Liver (tissue), 3 donors: ENCODE results near the gene ZMAT5.

ENCODE experiments used
- JUND ChIP-seq, 2 donors: IDR thresholded peaks; 2 replicates each; pipeline ENCODE4 v1.6.1; 2016; ENCODE audit warnings: antibody characterized with exemption in 2 of 2
- RAD21 ChIP-seq, 2 donors: IDR thresholded peaks; 2 replicates each; pipeline ENCODE4 v1.6.1; 2016; ENCODE audit warnings: antibody characterized with exemption in 2 of 2, mild to moderate bottlenecking in 2 of 2
- SP1 ChIP-seq: IDR thresholded peaks from 2 replicates; pipeline ENCODE4 v1.6.1; 2018; ENCODE audit warnings: antibody characterized with exemption, mild to moderate bottlenecking
- TF ChIP-seq, protein P1 (sequence below): fragments of 150-350 bp; IDR thresholded peaks from 2 replicates; pipeline ENCODE4 v1.5.1; 2017; ENCODE audit warnings: improper control_type of control experiment, low read depth, low read length; ENCODE audit not compliant: missing input control
- TF ChIP-seq, protein P2 (sequence below): IDR thresholded peaks from 2 replicates; pipeline ENCODE4 v1.6.1; 2016; ENCODE audit warnings: antibody characterized with exemption
- donor health status: healthy.
- donor health status: healthy.

DNA sequence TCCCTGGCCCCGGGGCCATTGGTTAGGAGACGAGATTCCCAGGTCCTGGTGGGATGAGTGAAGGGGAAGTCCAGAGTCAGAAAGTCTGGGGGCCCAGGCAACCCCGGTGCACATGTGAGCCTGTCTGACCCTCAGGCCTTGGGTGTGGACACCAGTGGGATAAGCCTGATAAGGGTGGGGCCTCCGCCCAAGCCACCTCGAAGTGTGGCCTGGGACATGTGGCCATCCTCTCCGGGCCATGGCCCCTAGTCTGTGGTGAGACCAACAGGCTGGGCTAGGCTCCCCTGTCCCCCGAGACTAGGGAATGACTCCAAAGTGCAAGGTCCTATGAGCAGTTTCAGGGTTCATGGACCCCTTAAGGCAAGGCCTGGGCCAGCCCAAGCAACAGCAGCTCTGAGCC is 40.7 kb downstream of the ZMAT5 start:
- TF ChIP-seq, protein P1, sequence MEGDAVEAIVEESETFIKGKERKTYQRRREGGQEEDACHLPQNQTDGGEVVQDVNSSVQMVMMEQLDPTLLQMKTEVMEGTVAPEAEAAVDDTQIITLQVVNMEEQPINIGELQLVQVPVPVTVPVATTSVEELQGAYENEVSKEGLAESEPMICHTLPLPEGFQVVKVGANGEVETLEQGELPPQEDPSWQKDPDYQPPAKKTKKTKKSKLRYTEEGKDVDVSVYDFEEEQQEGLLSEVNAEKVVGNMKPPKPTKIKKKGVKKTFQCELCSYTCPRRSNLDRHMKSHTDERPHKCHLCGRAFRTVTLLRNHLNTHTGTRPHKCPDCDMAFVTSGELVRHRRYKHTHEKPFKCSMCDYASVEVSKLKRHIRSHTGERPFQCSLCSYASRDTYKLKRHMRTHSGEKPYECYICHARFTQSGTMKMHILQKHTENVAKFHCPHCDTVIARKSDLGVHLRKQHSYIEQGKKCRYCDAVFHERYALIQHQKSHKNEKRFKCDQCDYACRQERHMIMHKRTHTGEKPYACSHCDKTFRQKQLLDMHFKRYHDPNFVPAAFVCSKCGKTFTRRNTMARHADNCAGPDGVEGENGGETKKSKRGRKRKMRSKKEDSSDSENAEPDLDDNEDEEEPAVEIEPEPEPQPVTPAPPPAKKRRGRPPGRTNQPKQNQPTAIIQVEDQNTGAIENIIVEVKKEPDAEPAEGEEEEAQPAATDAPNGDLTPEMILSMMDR, result no peak
- no peak for TF ChIP-seq RAD21 (IDR thresholded peaks at IDR 0.05)
- TF ChIP-seq, protein P2, sequence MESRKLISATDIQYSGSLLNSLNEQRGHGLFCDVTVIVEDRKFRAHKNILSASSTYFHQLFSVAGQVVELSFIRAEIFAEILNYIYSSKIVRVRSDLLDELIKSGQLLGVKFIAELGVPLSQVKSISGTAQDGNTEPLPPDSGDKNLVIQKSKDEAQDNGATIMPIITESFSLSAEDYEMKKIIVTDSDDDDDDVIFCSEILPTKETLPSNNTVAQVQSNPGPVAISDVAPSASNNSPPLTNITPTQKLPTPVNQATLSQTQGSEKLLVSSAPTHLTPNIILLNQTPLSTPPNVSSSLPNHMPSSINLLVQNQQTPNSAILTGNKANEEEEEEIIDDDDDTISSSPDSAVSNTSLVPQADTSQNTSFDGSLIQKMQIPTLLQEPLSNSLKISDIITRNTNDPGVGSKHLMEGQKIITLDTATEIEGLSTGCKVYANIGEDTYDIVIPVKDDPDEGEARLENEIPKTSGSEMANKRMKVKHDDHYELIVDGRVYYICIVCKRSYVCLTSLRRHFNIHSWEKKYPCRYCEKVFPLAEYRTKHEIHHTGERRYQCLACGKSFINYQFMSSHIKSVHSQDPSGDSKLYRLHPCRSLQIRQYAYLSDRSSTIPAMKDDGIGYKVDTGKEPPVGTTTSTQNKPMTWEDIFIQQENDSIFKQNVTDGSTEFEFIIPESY, result no peak
- TF ChIP-seq SP1, result no peak
- TF ChIP-seq JUND (IDR thresholded peaks at IDR 0.05), result no peak
